Measurements from ENCODE around the gene YJU2.
"Not testable (repeated sequence)": the region's sequence is repeated elsewhere in the genome, so short reads cannot be mapped to it uniquely, and the experiment has no call there.

Gene YJU2

DNA sequence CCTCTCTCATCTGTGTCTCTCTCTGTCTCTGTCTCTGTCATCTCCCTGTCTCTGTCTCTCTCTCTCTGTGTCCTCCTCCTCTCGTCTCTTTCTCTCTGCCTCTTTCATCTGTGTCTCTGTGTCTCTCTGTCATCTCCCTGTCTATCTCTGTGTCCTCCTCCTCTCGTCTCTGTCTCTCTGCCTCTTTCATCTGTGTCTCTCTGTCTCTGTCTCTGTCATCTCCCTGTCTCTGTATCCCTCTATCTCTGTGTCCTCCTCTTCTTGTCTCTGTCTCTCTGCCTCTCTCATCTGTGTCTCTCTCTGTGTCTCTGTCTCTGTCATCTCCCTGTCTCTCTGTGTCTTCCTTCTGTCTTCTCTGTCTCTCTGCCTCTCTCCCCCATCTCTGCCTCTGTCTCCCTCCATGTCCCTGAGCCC lies 18.1 kb upstream of the YJU2 start:
- no peak for DNase-seq (ENCODE audit: low spot score)

GRCh38 chr19:4229179-4229931 lies 17.5 kb upstream of the YJU2 start, which contains the start of gene EBI3:
Gene EBI3, plus strand, starts transcription at chr19:4229523. Its CDS starts 28 bp downstream, at chr19:4229551.
- DNase-seq (ENCODE audit: low spot score): peak; percentile 4

DNA sequence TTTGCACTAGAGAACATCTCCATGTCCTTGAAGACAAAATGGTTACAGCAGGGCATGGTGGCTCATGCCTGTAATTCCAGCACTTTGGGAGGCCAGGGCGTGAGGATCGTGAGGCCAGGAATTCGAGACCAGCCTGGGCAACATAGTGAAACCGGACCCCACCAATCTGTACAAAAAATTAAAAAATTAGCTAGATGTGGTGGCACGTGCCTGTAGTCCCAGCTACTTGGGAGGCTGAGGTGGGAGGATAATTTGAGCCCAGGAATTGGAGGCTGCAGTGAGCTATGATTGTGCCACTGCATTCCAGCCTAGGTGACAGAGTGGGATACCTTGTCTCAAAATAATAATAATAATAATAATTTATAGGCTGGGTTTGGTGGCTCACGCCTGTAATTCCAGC lies 16.6 kb upstream of the YJU2 start:
- not testable (repeated sequence) for DNase-seq (ENCODE audit: low spot score)

GRCh38 chr19:4231521-4231920 lies 15.4 kb upstream of the YJU2 start:
- DNase-seq (ENCODE audit: low spot score): not testable (repeated sequence)

DNA sequence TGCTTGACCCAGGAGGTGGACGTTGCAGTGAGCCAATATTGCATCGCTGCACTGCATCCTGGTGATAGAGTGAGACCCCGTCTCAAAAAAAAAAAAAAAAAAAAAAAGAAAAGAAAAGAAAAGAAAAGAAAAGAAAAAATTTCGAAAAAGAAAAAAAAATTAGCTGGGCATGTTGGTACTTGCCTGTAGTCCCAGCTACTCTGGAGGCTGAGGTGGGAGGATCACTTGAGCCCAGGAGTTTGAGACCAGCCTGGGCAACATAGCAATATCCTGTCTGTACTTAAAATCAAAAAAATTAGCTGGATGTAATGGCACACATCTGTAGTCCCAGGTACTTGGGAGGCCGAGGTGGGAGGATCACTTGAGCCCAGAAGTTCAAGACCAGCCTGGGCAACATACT lies 14.7 kb upstream of the YJU2 start:
- not testable (repeated sequence) for DNase-seq (ENCODE audit: low spot score)

DNA sequence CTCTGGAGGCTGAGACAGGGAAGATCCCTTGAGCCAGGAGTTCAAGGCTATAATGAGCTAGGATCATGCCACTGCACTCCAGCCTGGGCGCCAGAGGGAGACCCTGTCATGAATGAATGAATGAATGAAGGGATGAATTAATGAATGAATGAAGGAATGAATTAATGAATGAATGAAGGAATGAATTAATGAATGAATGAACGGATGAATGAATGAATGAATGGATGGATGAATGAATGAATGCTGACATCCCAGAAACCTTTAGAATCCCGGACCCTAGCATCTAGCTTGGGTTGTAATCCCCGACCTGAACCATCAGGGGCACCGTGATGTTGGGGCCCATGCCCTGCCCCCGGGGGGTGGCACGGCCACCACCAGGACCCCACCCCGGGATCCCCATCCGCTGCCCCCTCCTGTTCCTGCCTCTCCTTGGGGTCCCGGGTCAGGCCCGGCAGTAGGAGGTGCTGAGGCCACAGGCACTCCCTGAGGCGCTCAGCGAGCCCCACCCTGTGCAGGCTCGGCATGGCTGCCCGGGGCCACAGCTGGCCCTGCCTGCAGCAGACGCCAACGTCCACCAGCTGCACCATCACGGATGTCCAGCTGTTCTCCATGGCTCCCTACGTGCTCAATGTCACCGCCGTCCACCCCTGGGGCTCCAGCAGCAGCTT lies 14.1 kb upstream of the YJU2 start:
- DNase-seq (ENCODE audit: low spot score): no peak

DNA sequence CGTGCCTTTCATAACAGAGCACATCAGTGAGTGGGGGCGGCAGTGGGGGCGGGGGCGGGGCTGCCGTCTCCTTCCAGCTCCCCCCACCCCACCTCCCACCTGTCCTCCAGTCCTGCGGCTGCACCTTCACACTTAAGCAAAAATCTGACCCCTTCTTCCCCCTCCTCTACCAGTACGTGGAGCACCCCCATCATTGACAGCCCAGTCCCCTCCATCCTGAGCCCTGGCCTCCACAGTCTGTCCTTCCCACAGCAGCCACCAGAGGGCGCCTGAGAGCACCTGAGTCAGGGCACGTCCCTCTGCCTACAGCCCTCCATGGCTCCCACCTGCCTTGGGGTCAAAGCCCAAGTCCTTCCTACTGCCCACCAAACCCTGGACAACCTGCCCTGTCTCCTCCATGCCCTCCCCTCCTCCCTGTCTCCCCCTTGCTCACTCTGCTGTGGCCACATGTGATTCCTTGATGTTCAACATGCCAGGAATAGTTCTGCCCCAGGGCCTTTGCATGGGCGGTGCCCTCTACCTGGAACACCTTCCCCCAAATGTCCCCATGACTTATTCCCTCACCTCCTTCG lies 13.5 kb upstream of the YJU2 start:
- peak; percentile 57 for DNase-seq (ENCODE audit: low spot score)

DNA sequence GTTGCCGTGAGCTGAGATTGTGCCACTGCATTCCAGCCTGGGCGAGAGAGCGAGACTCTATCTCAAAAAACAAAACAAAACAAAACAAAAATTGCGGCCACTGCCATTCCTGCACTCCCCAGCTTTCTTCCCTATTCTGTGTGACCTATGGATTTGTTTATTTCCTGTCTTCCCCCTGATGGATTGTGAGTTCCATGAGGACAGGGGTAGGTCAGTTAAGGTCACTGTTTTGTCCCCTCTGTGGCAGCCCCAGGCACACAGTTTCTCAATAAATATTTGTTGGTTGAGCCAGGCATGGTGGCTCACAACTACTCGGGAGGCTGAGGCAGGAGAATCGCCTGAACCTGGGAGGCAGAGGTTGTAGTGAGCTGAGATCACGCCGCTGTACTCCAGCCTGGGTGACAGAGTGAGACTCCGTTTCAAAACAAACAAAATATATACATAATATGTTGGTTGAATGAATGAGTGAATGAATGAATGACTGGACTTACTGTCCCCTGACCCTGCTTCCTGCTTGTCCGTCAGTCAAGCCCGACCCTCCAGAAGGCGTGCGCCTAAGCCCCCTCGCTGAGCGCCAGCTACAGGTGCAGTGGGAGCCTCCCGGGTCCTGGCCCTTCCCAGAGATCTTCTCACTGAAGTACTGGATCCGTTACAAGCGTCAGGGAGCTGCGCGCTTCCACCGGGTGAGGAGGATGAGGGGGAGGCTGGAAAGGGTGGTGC lies 12.6 kb upstream of the YJU2 start:
- no peak for DNase-seq (ENCODE audit: low spot score)

DNA sequence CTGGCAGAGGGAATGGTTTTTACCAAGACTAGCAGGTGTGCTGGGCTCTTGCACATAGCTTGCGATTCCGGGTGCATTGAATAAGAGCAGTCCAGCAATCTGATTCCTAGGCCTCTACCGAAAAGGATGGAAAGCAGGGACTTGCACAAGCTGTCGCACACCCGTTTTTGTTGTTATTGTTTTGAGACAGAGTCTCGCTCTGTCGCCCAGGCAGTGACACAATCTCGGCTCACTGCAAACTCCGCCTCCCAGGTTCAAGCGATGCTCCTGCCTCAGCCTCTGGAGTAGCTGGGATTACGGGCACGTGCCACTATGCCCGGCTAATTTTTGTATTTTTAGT lies 12.0 kb upstream of the YJU2 start:
- DNase-seq (ENCODE audit: low spot score): no peak

DNA sequence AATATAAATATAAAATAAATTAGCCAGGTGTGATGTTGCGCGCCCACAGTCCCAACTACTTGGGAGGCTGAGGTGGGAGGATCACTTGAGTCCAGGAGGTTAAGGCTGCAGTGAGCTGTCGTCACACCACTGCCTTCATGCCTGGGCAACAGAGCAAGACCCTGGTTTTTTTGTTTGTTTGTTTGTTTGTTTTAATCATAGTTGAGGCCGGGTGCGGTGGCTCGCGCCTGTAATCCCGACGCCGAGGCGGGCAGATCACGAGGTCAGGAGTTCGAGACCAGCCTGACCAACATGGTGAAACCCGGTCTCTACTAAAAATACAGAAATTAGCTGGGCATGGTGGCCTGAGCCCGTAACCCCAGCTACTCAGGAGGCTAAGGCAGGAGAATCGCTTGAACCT lies 9.4 kb upstream of the YJU2 start:
- DNase-seq (ENCODE audit: low spot score): not testable (repeated sequence)

GRCh38 chr19:4238831-4239230 lies 8.0 kb upstream of the YJU2 start:
- DNase-seq (ENCODE audit: low spot score): no peak

- DNase-seq (ENCODE audit: low spot score): no peak
Measured at GRCh38 chr19:4241824-4242430, 5.0 kb upstream of the YJU2 start.

- not testable (repeated sequence) for DNase-seq (ENCODE audit: low spot score)
Measured at GRCh38 chr19:4245938-4246337, 942 bp upstream of the YJU2 start.

DNA sequence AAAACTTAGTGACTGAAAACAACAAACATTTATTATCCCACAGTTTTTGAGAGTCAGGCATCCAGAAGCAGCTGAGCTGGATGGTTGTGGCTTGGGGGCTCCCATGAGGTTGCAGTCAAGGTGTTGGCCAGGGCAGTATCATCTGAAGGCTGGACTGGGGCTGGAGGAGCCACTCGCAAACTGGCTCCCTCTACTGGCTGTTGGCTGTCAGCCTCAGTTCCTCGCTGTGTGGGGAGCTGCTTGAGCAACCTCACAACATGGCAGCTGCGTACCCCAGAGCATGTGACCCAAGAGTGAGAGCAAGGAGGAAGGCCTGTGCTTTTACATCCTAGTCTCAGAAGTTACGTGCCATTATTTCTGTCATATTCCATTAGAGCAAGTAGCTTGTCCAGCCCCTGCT lies 9.7 kb downstream of the YJU2 start:
- DNase-seq (ENCODE audit: low spot score): no peak

DNA sequence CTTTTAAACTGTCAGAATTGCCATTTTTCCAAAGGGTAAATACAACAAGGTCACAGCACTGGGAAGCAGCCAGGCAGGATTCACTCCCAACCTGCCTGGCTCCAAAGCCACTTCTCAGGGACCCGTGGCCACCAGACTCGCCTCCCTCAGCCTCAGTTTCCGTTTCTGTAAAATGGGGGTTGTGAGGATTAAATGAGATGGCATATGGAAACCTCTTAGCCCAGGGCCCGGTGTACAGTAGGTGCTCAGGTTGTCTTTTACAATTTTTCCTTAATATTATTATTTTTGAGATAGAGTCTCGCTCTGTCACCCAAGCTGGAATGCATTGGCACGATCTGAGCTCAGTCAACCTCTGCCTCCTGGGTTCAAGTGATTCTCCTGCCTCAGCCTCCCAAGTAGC lies 10.1 kb downstream of the YJU2 start:
- DNase-seq (ENCODE audit: low spot score): no peak

GRCh38 chr19:4258181-4258580 lies 11.3 kb downstream of the YJU2 start:
- DNase-seq (ENCODE audit: low spot score): no peak

DNA sequence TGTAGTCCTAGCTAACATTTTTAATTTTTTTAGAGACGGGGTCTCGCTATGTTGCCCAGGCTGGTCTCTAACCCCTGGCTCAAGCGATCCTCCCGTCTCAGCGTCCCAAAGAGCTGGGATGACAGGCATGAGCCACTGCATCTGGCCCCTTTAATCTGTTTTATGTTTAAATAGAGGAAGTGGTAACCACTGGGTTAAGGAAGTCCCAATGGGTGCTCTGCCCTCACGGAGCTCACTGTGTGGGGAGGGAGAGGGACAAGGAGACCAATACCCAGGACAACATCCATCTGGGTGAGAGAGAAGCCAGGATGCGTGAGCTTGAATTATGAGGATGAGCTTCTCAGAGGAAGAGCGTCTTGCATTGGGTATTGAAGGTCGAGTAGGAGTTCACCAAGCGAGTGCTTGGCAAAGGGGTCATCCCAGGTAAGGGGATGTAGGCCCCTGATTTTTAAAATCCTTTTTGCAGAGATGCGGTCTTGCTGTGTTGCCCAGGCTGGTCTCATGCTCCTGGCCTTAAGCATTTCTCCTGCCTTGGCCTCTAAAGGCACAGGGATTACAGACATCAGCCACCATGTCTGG lies 13.8 kb downstream of the YJU2 start:
- DNase-seq (ENCODE audit: low spot score): no peak

GRCh38 chr19:4264812-4265211 lies 17.9 kb downstream of the YJU2 start:
- DNase-seq (ENCODE audit: low spot score): no peak

GRCh38 chr19:4266253-4267000 lies 19.5 kb downstream of the YJU2 start:
- no peak for DNase-seq (ENCODE audit: low spot score)

GRCh38 chr19:4267101-4267900 lies 20.4 kb downstream of the YJU2 start:
- DNase-seq (ENCODE audit: low spot score): peak; percentile 46

Measured in CD4-positive, alpha-beta T cell treated with Interleukin-15 for 4 hours (primary cell).